Tibial nerve (tissue), 4 donors: ENCODE data around the gene MCOLN1. TPM values are rescaled to one million over a fixed set of nuclear protein-coding genes. Genes with fewer than 3 reads are reported as not detected.

Experiments used
- DNase-seq, 2 donors: peaks; one replicate each; pipeline ENCODE4 v3.0.0-alpha.2; 2019; ENCODE audit warnings: low spot score in 2 of 2
- H3K27ac ChIP-seq, 4 donors: fragments of 200-600 bp; sonication (generic) in 3 of 4; one replicate each; pipeline ENCODE4 v1.5.1; 2017 to 2019; ENCODE audit warnings: mild to moderate bottlenecking in 1 of 4
- H3K27me3 ChIP-seq, 2 donors: fragments of 200-600 bp; sonication (generic) in 1 of 2; one replicate each; pipeline versions ENCODE4 v1.5.1 to v1.6.0; 2017 to 2019
- H3K36me3 ChIP-seq, 3 donors: fragments of 200-600 bp; sonication (generic); one replicate each; pipeline ENCODE4 v1.5.1; 2018 to 2019
- H3K4me1 ChIP-seq, 4 donors: fragments of 200-600 bp; sonication (generic) in 3 of 4; one replicate each; pipeline ENCODE4 v1.5.1; 2017 to 2019
- H3K4me3 ChIP-seq, 4 donors: fragments of 200-600 bp; sonication (generic) in 3 of 4; one replicate each; pipeline ENCODE4 v1.5.1; 2017 to 2019; ENCODE audit warnings: mild to moderate bottlenecking in 1 of 4, moderate library complexity in 1 of 4
- H3K9me3 ChIP-seq, 4 donors: fragments of 200-600 bp; sonication (generic) in 3 of 4; one replicate each; pipeline ENCODE4 v1.5.1; 2017 to 2019
- EP300 ChIP-seq, 2 donors: sonication (generic); formaldehyde crosslinking; IDR thresholded peaks; one replicate each; pipeline ENCODE4 v1.6.1; 2017; ENCODE audit warnings: antibody characterized with exemption in 2 of 2, mild to moderate bottlenecking in 1 of 2
- POLR2A ChIP-seq, 2 donors: fragments of 450-650 bp; IDR thresholded peaks; one replicate each; pipeline ENCODE4 v1.6.1; 2017; ENCODE audit warnings: antibody characterized with exemption in 2 of 2, mild to moderate bottlenecking in 2 of 2, moderate library complexity in 2 of 2
- WGBS, 2 donors: methylation state at CpG; one replicate each; pipeline ENCODE4 v1.1.5; 2018; 5-methylcytosine and 5-hydroxymethylcytosine counted together
- total RNA-seq, 4 donors: library from RNA; depleted of rRNA; stranded (reverse); fragments of >200 nt; gene quantifications; one replicate each; pipeline ENCODE4 v1.1.0, GENCODE V29; 2016
- TF ChIP-seq, protein P1 (sequence below), 5 experiments: fragments of 200-600 bp in 3 of 5; fragments of 450-650 bp in 2 of 5; sonication (generic) in 3 of 5; IDR thresholded peaks; one replicate each; pipeline ENCODE4 v1.5.1; 2016 to 2019; ENCODE audit warnings: antibody characterized with exemption in 5 of 5, mild to moderate bottlenecking in 3 of 5, moderate library complexity in 2 of 5

The MCOLN1 gene
- total RNA-seq, 4 donors from 2014 or later, result 21.3 to 52.2 (median 31.3) TPM

DNA sequence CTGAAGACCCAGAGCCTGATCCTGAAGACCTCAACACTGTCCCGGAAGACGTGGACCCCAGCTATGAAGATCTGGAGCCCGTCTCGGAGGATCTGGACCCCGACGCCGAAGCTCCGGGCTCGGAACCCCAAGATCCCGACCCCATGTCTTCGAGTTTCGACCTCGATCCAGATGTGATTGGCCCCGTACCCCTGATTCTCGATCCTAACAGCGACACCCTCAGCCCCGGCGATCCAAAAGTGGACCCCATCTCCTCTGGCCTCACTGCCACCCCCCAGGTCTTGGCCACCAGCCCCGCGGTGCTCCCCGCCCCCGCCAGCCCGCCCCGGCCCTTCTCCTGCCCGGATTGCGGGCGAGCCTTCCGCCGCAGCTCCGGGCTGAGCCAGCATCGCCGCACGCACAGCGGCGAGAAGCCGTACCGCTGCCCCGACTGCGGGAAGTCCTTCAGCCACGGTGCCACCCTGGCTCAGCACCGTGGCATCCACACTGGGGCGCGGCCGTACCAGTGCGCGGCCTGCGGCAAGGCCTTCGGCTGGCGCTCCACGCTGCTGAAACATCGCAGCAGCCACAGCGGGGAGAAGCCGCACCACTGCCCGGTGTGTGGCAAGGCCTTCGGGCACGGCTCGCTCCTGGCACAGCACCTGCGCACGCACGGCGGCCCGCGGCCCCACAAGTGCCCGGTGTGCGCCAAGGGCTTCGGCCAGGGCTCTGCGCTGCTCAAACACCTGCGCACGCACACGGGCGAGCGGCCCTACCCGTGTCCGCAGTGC is 2.9 kb upstream of the MCOLN1 start:
- H3K27me3 ChIP-seq, result no peaks in the 10 kb centered on the region
- H3K36me3 ChIP-seq, result peaks cover 0 to 33% (median 0%) of the 10 kb centered on the region in 3 donors
- WGBS, 2 donors, result 97% methylated on average over 41 to 49 of the region's 74 CpGs
- H3K27ac ChIP-seq, result no peak overlapping the region
- H3K4me3 ChIP-seq, result no peak overlapping the region
- no peak for DNase-seq
- TF ChIP-seq EP300 (IDR thresholded peaks at IDR 0.05), result no peak
- TF ChIP-seq POLR2A (IDR thresholded peaks at IDR 0.05), result no peak
- H3K9me3 ChIP-seq, result no peaks in the 10 kb centered on the region
- peaks cover 0 to 54% (median 34%) of the 10 kb centered on the region in 4 donors for H3K4me1 ChIP-seq

DNA sequence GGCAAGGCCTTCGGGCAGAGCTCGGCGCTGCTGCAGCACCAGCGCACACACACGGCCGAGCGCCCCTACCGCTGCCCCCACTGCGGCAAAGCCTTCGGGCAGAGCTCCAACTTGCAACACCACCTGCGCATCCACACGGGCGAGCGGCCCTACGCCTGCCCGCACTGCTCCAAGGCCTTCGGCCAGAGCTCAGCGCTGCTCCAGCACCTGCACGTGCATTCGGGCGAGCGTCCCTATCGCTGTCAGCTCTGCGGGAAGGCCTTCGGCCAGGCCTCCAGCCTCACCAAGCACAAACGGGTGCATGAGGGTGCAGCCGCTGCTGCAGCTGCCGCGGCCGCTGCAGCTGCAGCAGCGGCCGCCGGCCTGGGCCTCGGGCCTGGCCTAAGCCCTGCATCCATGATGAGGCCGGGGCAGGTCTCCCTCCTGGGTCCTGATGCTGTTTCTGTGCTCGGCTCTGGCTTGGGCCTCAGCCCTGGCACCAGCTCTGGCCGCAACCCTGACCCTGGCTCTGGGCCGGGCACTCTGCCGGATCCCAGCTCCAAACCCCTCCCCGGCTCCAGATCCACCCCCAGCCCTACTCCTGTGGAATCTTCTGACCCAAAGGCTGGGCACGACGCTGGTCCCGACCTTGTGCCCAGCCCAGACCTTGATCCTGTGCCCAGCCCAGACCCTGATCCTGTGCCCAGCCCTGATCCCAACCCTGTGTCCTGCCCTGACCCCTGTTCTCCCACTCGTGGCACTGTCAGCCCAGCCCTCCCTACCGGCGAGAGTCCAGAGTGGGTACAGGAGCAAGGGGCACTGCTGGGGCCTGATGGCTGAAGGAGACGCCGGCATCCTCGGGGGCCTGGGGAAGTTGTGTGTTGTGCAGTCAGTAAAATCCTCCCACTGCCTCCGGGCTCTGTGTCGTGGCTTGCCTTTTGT is 2.0 kb upstream of the MCOLN1 start:
- TF ChIP-seq, protein P1, sequence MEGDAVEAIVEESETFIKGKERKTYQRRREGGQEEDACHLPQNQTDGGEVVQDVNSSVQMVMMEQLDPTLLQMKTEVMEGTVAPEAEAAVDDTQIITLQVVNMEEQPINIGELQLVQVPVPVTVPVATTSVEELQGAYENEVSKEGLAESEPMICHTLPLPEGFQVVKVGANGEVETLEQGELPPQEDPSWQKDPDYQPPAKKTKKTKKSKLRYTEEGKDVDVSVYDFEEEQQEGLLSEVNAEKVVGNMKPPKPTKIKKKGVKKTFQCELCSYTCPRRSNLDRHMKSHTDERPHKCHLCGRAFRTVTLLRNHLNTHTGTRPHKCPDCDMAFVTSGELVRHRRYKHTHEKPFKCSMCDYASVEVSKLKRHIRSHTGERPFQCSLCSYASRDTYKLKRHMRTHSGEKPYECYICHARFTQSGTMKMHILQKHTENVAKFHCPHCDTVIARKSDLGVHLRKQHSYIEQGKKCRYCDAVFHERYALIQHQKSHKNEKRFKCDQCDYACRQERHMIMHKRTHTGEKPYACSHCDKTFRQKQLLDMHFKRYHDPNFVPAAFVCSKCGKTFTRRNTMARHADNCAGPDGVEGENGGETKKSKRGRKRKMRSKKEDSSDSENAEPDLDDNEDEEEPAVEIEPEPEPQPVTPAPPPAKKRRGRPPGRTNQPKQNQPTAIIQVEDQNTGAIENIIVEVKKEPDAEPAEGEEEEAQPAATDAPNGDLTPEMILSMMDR (IDR thresholded peaks at IDR 0.05), result no peak
- WGBS, 2 donors, result 75 to 86% methylated on average over 18 to 44 of the region's 51 CpGs
- H3K27me3 ChIP-seq, result no peaks in the 10 kb centered on the region
- H3K9me3 ChIP-seq, result no peaks in the 10 kb centered on the region
- peaks cover 0 to 42% (median 0%) of the 10 kb centered on the region in 3 donors for H3K36me3 ChIP-seq
- H3K4me1 ChIP-seq, result peaks cover 0 to 49% (median 33%) of the 10 kb centered on the region in 4 donors
- no peak overlapping the region for H3K4me3 ChIP-seq
- H3K27ac ChIP-seq, result no peak overlapping the region
- no peak for DNase-seq

GRCh38 chr19:7521551-7522071 is 813 bp upstream of the MCOLN1 start:
- Histone ChIP-seq H3K36me3 (peaks cover 0 to 54% (median 0%) of the 10 kb centered on the region in 3 donors), H3K27ac (peak overlapping the region; percentile 4 to 81 (median 62)), H3K9me3 (no peaks in the 10 kb centered on the region), H3K4me1 (peaks cover 0 to 43% (median 28%) of the 10 kb centered on the region in 4 donors), H3K27me3 (no peaks in the 10 kb centered on the region), H3K4me3 (peak overlapping the region in 3 of 4 donors; percentile 20 to 95 (median 93))
- TF ChIP-seq EP300 (IDR thresholded peaks at IDR 0.05) (no peak), POLR2A (IDR thresholded peaks at IDR 0.05) (no peak)
- TF ChIP-seq, protein P1 (IDR thresholded peaks at IDR 0.05), result no peak
- no peak for DNase-seq
- WGBS, 2 donors, result 35 to 40% methylated on average over 10 of the region's 10 CpGs

DNA sequence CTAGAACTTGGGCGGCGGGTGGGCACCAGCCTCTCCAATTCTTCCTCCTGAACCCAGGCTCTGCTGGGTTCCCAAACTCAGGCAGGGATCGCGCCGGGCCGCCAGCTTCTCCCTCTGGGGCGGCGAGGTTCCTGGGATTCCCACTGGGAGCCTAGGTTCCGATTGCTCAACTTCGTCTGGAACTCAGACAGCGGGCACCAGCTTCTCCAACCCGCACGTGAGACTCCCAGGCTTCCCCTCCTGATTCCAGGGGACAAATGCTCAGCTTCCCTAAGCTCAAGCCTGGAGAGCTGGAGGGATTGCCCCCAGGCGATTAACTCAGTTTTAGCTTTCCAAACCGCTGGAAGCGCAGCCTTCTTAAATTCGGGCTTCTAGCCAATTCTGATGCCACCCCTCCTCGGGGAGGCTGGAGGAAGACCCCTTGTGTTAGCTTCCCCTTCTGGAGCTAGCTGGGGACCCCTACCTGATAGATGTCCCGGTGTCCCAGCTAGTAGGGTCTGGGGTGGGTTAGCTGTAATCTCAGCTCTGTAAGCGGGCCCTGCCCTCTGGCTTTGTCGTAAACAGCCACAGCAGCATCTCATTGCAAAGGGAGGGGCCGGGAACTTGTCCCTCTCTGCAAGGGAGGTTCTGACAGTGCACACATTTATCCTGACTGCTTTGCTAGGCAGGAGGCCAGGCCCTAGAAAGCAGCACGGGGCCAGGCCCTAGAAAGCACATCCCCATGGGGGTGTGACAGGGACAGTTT is 671 bp downstream of the MCOLN1 start:
- 5 to 9% methylated on average over 23 of the region's 23 CpGs for WGBS, 2 donors
- TF ChIP-seq POLR2A (IDR thresholded peaks at IDR 0.05), result no peak
- no peak for TF ChIP-seq EP300 (IDR thresholded peaks at IDR 0.05)
- TF ChIP-seq, protein P1 (IDR thresholded peaks at IDR 0.05), result no peak
- Histone ChIP-seq H3K4me3 (peak overlapping the region; percentile 75 to 95 (median 86)), H3K36me3 (peaks cover 0 to 69% (median 0%) of the 10 kb centered on the region in 3 donors), H3K4me1 (peaks cover 0 to 28% (median 18%) of the 10 kb centered on the region in 4 donors), H3K9me3 (no peaks in the 10 kb centered on the region), H3K27ac (peak overlapping the region in 2 of 4 donors; percentile 68 to 81), H3K27me3 (no peaks in the 10 kb centered on the region)
- DNase-seq, result no peak

DNA sequence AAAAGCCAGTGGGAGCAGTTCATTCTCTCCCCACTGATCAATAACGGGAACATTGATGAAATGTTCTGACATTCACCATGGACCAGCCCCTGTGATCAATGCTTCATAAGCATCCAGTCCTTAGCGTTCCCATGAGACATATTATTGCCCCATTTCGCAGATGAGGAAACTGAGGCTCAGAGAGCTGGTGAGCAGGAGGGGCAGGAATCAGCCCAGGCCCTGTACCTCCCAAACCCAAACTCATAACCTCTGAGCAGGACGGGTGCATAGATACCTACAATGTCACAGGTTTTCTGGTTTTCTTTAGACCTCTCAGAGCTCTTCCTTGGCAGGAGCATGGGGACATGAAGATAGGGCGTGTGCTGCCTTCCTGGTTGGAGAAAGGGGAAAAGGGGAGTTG is 2.1 kb downstream of the MCOLN1 start:
- DNase-seq, result no peak

More for the DNA sequence above, 2.1 kb downstream of the MCOLN1 start:
- Histone ChIP-seq H3K4me3 (no peak overlapping the region), H3K9me3 (no peaks in the 10 kb centered on the region), H3K4me1 (peaks cover 0 to 27% (median 18%) of the 10 kb centered on the region in 4 donors), H3K36me3 (peaks cover 0 to 72% (median 0%) of the 10 kb centered on the region in 3 donors), H3K27me3 (no peaks in the 10 kb centered on the region), H3K27ac (no peak overlapping the region)
- WGBS, 2 donors, result 88 to 92% methylated on average over 5 of the region's 5 CpGs
- TF ChIP-seq EP300 (IDR thresholded peaks at IDR 0.05) (no peak), POLR2A (IDR thresholded peaks at IDR 0.05) (no peak)
- TF ChIP-seq, protein P1 (IDR thresholded peaks at IDR 0.05), result no peak
